ENCODE results near the gene HHAT.
A peak's percentile ranks its signal among the peaks of the same experiment; 100 is the strongest.

HHAT gene

DNA sequence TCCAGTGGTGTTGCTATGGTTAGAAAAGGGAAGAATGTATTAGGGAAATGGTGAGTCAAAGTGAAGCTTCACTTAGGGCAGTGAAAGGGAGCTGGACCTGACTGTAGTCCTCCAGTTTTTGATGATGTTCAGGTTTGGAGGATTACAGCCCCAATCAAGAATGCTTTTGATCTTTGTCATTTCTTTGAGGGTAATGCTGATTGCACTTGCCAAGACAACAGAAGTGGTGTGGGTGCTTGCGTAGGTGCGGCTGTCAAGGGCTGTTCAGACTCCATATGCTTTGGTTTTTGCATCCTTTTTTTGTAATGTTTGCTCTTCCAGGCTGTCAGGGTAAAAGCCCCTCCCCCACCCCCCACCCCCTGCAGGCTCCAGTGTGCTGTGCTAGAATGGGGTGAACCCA lies 38.9 kb downstream of the HHAT start:
- no peak overlapping the region for H3K4me3 ChIP-seq (ENCODE audit: low read length)
- no peak overlapping the region for H3K4ac ChIP-seq (ENCODE audit: low read depth, low read length)
- H3K27ac ChIP-seq (ENCODE audit: low read depth, low read length) = no peak overlapping the region
- no peak overlapping the region for H3K23ac ChIP-seq (ENCODE audit: low read length)
- H3K36me3 ChIP-seq (ENCODE audit: control insufficient read depth, insufficient read depth, low read length) = no peaks in the 10 kb centered on the region
- no peak for DNase-seq
- H2AK5ac ChIP-seq (ENCODE audit: low read length) = no peak overlapping the region
- no peak overlapping the region for H2BK15ac ChIP-seq (replicated peaks; ENCODE audit: low read depth)
- H3K4me1 ChIP-seq (ENCODE audit: control insufficient read depth, low read depth, low read length) = peaks cover 7% of the 10 kb centered on the region
- H3K9ac ChIP-seq (ENCODE audit: low read length) = no peak overlapping the region
- H2BK5ac ChIP-seq (ENCODE audit: low read length) = no peak overlapping the region
- no peak overlapping the region for H4K5ac ChIP-seq (ENCODE audit: low read length)
- no peak overlapping the region for H4K8ac ChIP-seq (ENCODE audit: low read depth, low read length)
- H3K18ac ChIP-seq (ENCODE audit: low read length) = no peak overlapping the region
- no peak overlapping the region for H3K56ac ChIP-seq (ENCODE audit: low read length)
- H3K79me2 ChIP-seq (ENCODE audit: control insufficient read depth, insufficient read depth, low read length) = no peaks in the 10 kb centered on the region
- no CpG with 5 or more reads among the region's 2 CpGs for WGBS (ENCODE audit: extremely low coverage, insufficient coverage, low lambda C conversion rate)
- H2BK120ac ChIP-seq (ENCODE audit: low read depth, low read length) = no peak overlapping the region
- no peak overlapping the region for H3K4me2 ChIP-seq (ENCODE audit: low read length)
- H3K27me3 ChIP-seq (ENCODE audit: insufficient read depth, low read length, poor library complexity) = no peaks in the 10 kb centered on the region
- H3K79me1 ChIP-seq (ENCODE audit: low read length) = no peaks in the 10 kb centered on the region

GRCh38 chr1:210369425-210369824 lies 40.7 kb downstream of the HHAT start:
- Histone ChIP-seq H3K4me1 (ENCODE audit: control insufficient read depth, low read depth, low read length) (peaks cover 10% of the 10 kb centered on the region), H4K5ac (ENCODE audit: low read length) (no peak overlapping the region), H3K27ac (ENCODE audit: low read depth, low read length) (no peak overlapping the region), H3K9ac (ENCODE audit: low read length) (no peak overlapping the region), H2BK5ac (ENCODE audit: low read length) (no peak overlapping the region), H4K8ac (ENCODE audit: low read depth, low read length) (no peak overlapping the region), H3K79me1 (ENCODE audit: low read length) (no peaks in the 10 kb centered on the region), H3K36me3 (ENCODE audit: control insufficient read depth, insufficient read depth, low read length) (no peaks in the 10 kb centered on the region), H3K18ac (ENCODE audit: low read length) (no peak overlapping the region), H2AK5ac (ENCODE audit: low read length) (no peak overlapping the region), H3K4me3 (ENCODE audit: low read length) (no peak overlapping the region), H3K23ac (ENCODE audit: low read length) (no peak overlapping the region), H3K4ac (ENCODE audit: low read depth, low read length) (no peak overlapping the region), H2BK120ac (ENCODE audit: low read depth, low read length) (no peak overlapping the region), H3K56ac (ENCODE audit: low read length) (no peak overlapping the region), H3K79me2 (ENCODE audit: control insufficient read depth, insufficient read depth, low read length) (no peaks in the 10 kb centered on the region), H3K4me2 (ENCODE audit: low read length) (no peak overlapping the region), H3K27me3 (ENCODE audit: insufficient read depth, low read length, poor library complexity) (no peaks in the 10 kb centered on the region), H2BK15ac (replicated peaks; ENCODE audit: low read depth) (no peak overlapping the region)
- no CpG with 5 or more reads among the region's 4 CpGs for WGBS (ENCODE audit: extremely low coverage, insufficient coverage, low lambda C conversion rate)
- peak; percentile 90 for DNase-seq

- Histone ChIP-seq H3K79me2 (ENCODE audit: control insufficient read depth, insufficient read depth, low read length) (no peaks in the 10 kb centered on the region), H2BK120ac (ENCODE audit: low read depth, low read length) (no peak overlapping the region), H3K56ac (ENCODE audit: low read length) (no peak overlapping the region), H3K36me3 (ENCODE audit: control insufficient read depth, insufficient read depth, low read length) (no peaks in the 10 kb centered on the region), H3K9ac (ENCODE audit: low read length) (no peak overlapping the region), H3K79me1 (ENCODE audit: low read length) (no peaks in the 10 kb centered on the region), H3K4ac (ENCODE audit: low read depth, low read length) (no peak overlapping the region), H3K4me1 (ENCODE audit: control insufficient read depth, low read depth, low read length) (peaks cover 10% of the 10 kb centered on the region), H3K4me2 (ENCODE audit: low read length) (no peak overlapping the region), H3K27me3 (ENCODE audit: insufficient read depth, low read length, poor library complexity) (no peaks in the 10 kb centered on the region), H2BK15ac (replicated peaks; ENCODE audit: low read depth) (no peak overlapping the region), H3K4me3 (ENCODE audit: low read length) (no peak overlapping the region), H3K18ac (ENCODE audit: low read length) (no peak overlapping the region), H4K5ac (ENCODE audit: low read length) (no peak overlapping the region), H4K8ac (ENCODE audit: low read depth, low read length) (no peak overlapping the region), H2AK5ac (ENCODE audit: low read length) (no peak overlapping the region), H3K27ac (ENCODE audit: low read depth, low read length) (no peak overlapping the region), H3K23ac (ENCODE audit: low read length) (no peak overlapping the region), H2BK5ac (ENCODE audit: low read length) (no peak overlapping the region)
- WGBS (ENCODE audit: extremely low coverage, insufficient coverage, low lambda C conversion rate) = no CpG with 5 or more reads among the region's 2 CpGs
- DNase-seq = peak; percentile 32
Measured at GRCh38 chr1:210371916-210372315, 43.2 kb downstream of the HHAT start.

- H3K4me3 ChIP-seq (ENCODE audit: low read length) = no peak overlapping the region
- H3K27me3 ChIP-seq (ENCODE audit: insufficient read depth, low read length, poor library complexity) = no peaks in the 10 kb centered on the region
- no peak overlapping the region for H3K23ac ChIP-seq (ENCODE audit: low read length)
- H2BK15ac ChIP-seq (replicated peaks; ENCODE audit: low read depth) = no peak overlapping the region
- no peak overlapping the region for H3K9ac ChIP-seq (ENCODE audit: low read length)
- no peak overlapping the region for H2BK5ac ChIP-seq (ENCODE audit: low read length)
- H3K18ac ChIP-seq (ENCODE audit: low read length) = no peak overlapping the region
- no peaks in the 10 kb centered on the region for H3K79me2 ChIP-seq (ENCODE audit: control insufficient read depth, insufficient read depth, low read length)
- H3K4ac ChIP-seq (ENCODE audit: low read depth, low read length) = no peak overlapping the region
- H3K56ac ChIP-seq (ENCODE audit: low read length) = no peak overlapping the region
- H3K27ac ChIP-seq (ENCODE audit: low read depth, low read length) = no peak overlapping the region
- peak; percentile 41 for DNase-seq
- no peak overlapping the region for H4K8ac ChIP-seq (ENCODE audit: low read depth, low read length)
- H4K5ac ChIP-seq (ENCODE audit: low read length) = no peak overlapping the region
- H2BK120ac ChIP-seq (ENCODE audit: low read depth, low read length) = no peak overlapping the region
- H2AK5ac ChIP-seq (ENCODE audit: low read length) = no peak overlapping the region
- peaks cover 6% of the 10 kb centered on the region for H3K4me1 ChIP-seq (ENCODE audit: control insufficient read depth, low read depth, low read length)
- H3K36me3 ChIP-seq (ENCODE audit: control insufficient read depth, insufficient read depth, low read length) = no peaks in the 10 kb centered on the region
- no peak overlapping the region for H3K4me2 ChIP-seq (ENCODE audit: low read length)
- H3K79me1 ChIP-seq (ENCODE audit: low read length) = no peaks in the 10 kb centered on the region
- no CpG with 5 or more reads among the region's 2 CpGs for WGBS (ENCODE audit: extremely low coverage, insufficient coverage, low lambda C conversion rate)
Measured at GRCh38 chr1:210372491-210372890, 43.8 kb downstream of the HHAT start.

DNA sequence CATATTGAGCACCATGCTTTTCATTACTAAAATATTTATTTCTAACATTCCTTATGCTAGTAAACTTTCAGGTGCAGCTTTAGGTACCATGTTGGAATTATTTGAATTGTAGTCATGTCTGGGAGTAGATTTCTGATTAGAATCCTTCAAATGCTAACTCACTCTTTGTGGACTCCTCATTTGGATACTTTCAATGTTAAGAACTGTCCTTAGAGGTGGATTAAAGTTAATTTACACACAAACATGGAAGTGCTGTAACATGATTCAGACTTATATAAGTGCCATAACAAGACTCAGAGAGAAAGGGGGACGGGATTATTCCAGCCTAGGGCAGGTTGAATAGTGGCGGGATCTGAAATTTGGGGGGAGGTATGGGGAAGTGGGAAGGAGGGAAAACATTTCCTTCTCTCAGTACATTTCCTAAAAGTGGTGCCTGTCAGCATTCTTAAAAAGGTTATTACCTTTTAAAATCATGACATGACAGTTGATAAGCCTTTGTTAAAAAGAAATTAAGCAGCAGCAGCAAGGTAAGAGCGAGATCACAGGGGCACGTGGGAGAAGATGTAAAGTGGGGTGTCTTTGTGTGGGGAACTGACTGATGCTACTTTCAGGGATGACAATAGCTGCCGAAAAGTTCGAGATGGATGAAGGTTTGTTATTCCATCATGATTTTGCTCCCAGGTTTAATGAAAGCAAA lies 44.4 kb downstream of the HHAT start:
- Histone ChIP-seq H4K8ac (ENCODE audit: low read depth, low read length) (no peak overlapping the region), H3K27me3 (ENCODE audit: insufficient read depth, low read length, poor library complexity) (no peaks in the 10 kb centered on the region), H3K9ac (ENCODE audit: low read length) (no peak overlapping the region), H3K56ac (ENCODE audit: low read length) (no peak overlapping the region), H3K4ac (ENCODE audit: low read depth, low read length) (no peak overlapping the region), H3K79me2 (ENCODE audit: control insufficient read depth, insufficient read depth, low read length) (no peaks in the 10 kb centered on the region), H3K23ac (ENCODE audit: low read length) (no peak overlapping the region), H3K79me1 (ENCODE audit: low read length) (no peaks in the 10 kb centered on the region), H4K5ac (ENCODE audit: low read length) (no peak overlapping the region), H3K36me3 (ENCODE audit: control insufficient read depth, insufficient read depth, low read length) (no peaks in the 10 kb centered on the region), H3K4me1 (ENCODE audit: control insufficient read depth, low read depth, low read length) (peaks cover 6% of the 10 kb centered on the region), H3K18ac (ENCODE audit: low read length) (no peak overlapping the region), H3K4me3 (ENCODE audit: low read length) (no peak overlapping the region), H2BK15ac (replicated peaks; ENCODE audit: low read depth) (no peak overlapping the region), H2AK5ac (ENCODE audit: low read length) (no peak overlapping the region), H3K27ac (ENCODE audit: low read depth, low read length) (peak overlapping the region; percentile 55), H3K4me2 (ENCODE audit: low read length) (no peak overlapping the region), H2BK5ac (ENCODE audit: low read length) (no peak overlapping the region), H2BK120ac (ENCODE audit: low read depth, low read length) (no peak overlapping the region)
- DNase-seq = no peak
- no CpG with 5 or more reads among the region's 6 CpGs for WGBS (ENCODE audit: extremely low coverage, insufficient coverage, low lambda C conversion rate)

GRCh38 chr1:210373628-210373877 lies 44.9 kb downstream of the HHAT start:
- Histone ChIP-seq H3K4me1 (ENCODE audit: control insufficient read depth, low read depth, low read length) (peaks cover 6% of the 10 kb centered on the region), H3K36me3 (ENCODE audit: control insufficient read depth, insufficient read depth, low read length) (no peaks in the 10 kb centered on the region), H3K9ac (ENCODE audit: low read length) (no peak overlapping the region), H3K4ac (ENCODE audit: low read depth, low read length) (no peak overlapping the region), H2BK5ac (ENCODE audit: low read length) (no peak overlapping the region), H3K79me1 (ENCODE audit: low read length) (no peaks in the 10 kb centered on the region), H3K79me2 (ENCODE audit: control insufficient read depth, insufficient read depth, low read length) (no peaks in the 10 kb centered on the region), H3K27ac (ENCODE audit: low read depth, low read length) (peak overlapping the region; percentile 55), H2BK15ac (replicated peaks; ENCODE audit: low read depth) (no peak overlapping the region), H3K27me3 (ENCODE audit: insufficient read depth, low read length, poor library complexity) (no peaks in the 10 kb centered on the region), H3K18ac (ENCODE audit: low read length) (no peak overlapping the region), H3K4me3 (ENCODE audit: low read length) (no peak overlapping the region), H3K56ac (ENCODE audit: low read length) (no peak overlapping the region), H3K23ac (ENCODE audit: low read length) (no peak overlapping the region), H4K8ac (ENCODE audit: low read depth, low read length) (no peak overlapping the region), H2BK120ac (ENCODE audit: low read depth, low read length) (no peak overlapping the region), H4K5ac (ENCODE audit: low read length) (no peak overlapping the region), H2AK5ac (ENCODE audit: low read length) (no peak overlapping the region), H3K4me2 (ENCODE audit: low read length) (no peak overlapping the region)
- DNase-seq = no peak
- no CpG with 5 or more reads among the region's 1 CpG for WGBS (ENCODE audit: extremely low coverage, insufficient coverage, low lambda C conversion rate)

Measured in mesendoderm (in vitro differentiated cells).